Measurements from ENCODE around the gene NRK.
"Not testable (repeated sequence)": the region's sequence is repeated elsewhere in the genome, so short reads cannot be mapped to it uniquely, and the experiment has no call there.

NRK gene

DNA sequence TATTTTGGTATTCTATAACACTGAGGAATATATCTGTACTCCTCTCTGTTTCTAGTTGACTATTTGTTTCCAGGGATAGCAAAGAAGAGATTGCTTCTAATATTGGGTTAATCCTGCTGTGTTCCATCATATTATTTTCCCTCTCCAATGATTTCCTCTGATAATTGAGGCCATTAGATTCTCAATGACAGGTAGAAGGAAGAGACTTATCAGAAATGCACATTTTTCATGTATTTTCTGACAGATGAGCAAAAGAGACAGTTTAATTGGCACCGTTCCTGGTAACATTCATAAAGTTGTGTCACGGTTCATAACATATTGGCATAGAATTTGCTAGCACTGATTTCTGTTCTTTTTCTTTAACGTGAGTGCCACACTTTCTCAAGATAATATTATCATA lies 58.2 kb downstream of the NRK start:
- DNase-seq (ENCODE audit: low read depth) = no peak

DNA sequence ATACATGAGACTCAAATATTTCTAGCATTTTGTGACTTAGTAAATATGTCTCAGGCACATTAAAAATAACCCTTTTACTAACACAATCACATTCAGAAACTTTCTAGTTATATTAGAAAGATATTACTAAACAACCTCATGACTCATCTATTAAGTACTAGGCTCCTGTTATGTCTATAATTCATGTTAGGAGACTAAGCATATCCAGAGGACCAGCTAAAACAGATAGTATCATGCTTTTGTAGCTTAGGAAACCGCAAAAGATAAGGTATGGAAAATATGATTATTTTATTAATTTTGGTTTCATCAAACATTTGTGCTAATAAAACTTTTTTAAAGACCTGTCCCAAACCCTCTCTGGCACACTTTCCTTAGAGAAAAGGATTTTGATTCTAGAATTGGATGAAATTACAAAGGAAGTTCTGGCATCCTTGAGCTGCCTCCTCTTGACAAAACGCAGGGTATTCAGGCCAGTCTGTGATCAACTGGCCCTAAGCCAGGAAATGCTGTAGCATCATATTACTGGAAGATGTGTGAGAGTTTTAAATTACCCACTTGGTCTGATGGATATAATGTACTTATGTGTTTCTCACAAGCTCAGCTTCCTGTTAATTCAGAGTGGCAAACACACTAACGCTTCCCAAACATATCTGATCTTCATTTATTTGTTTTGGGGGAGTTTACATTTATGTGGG lies 60.4 kb downstream of the NRK start:
- no peak for DNase-seq (ENCODE audit: low read depth)

DNA sequence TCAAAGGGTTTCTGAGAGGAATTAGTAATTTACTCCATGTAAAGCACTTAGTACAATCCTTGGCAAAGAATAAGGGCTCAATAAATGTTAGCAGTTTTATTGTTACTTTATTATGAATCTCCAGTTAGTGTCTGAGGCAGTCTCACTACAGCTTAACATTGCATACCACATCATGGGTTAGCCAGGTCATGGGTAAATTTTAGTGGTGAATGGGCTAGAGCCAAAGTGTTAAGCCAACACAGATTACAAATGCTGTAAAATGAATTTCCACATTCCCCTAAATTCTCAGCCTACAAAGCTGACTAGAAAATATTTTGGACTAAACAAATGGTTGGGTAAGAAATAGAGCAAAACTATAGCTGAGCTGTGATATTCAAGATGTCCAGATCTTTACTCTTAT lies 72.4 kb downstream of the NRK start:
- no peak for DNase-seq (ENCODE audit: low read depth)

DNA sequence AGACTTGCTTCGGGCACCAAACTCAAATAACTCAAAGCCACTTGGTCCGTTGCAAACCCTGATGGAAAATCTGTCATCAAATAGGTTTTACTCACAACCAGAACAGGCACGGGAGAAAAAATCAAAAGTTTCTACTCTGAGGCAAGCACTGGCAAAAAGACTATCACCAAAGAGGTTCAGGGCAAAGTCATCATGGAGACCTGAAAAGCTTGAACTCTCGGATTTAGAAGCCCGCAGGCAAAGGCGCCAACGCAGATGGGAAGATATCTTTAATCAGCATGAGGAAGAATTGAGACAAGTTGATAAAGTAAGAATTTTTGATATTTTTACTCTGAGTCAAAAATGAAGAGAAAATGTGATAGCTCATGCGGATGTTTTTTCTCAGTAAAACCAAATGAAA lies 87.2 kb downstream of the NRK start:
- no peak for DNase-seq (ENCODE audit: low read depth)

DNA sequence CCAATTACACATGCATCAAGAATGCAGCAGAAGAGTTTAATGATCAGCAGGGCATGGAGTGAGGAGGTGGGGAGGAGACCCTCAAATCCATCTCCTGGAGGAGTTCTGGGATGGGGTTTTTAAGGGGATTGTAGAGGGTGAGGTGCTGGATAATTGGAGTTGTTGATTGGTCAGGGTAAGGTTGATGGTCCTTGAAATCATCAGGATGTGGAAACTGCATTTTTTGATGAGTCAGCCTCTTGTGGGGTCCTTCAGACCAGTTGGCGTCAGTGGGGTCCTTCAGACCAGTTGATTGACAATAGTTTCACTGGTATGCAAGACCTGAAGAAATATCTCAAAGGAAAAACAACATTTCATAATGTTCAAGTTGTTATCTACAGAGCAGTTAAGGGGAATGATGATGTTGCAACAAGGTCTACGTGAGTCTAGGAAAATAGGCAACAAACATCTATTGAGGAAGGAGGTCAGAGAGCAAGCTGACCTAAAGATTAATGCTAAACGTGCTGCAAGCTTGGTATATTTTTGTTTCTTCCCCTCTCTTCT lies 88.3 kb downstream of the NRK start:
- no peak for DNase-seq (ENCODE audit: low read depth)

DNA sequence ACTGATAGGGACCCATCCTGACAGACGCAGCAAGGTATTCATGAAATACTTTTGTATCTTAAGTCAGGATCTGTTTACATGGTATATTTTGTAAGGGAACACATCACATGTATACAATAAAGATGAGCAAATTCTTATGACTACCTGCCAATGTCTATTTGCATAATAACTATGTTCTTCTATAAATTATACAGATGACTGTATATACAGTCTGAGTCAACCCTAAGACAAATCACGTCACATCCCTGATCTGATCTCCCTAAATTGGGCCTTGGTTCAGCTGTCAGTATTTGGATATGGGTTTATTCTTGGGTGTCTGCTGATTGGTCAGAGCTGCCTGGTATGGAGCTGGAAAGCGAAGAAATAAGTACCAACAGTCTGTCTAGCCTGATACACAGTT lies 122.9 kb downstream of the NRK start:
- no peak for DNase-seq (ENCODE audit: low read depth)

DNA sequence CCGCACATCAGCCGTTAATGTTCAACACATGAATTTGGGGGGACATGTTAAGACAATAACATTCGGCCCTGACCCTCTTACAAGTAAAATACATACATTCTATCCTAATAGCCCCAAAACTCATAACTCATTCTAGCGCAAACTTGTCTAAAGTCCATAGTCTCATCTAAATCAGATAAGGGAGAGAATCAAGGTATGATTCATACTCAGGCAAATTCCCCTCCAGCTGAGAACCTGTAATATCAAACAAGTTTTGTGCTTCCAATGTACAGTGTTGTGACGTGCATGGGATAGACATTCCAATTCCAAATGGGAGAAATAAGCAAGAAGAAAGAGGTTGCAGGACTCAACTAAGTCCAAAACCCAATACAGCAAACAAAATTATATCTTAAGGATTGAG lies 147.1 kb downstream of the NRK start:
- DNase-seq (ENCODE audit: low read depth) = no peak

DNA sequence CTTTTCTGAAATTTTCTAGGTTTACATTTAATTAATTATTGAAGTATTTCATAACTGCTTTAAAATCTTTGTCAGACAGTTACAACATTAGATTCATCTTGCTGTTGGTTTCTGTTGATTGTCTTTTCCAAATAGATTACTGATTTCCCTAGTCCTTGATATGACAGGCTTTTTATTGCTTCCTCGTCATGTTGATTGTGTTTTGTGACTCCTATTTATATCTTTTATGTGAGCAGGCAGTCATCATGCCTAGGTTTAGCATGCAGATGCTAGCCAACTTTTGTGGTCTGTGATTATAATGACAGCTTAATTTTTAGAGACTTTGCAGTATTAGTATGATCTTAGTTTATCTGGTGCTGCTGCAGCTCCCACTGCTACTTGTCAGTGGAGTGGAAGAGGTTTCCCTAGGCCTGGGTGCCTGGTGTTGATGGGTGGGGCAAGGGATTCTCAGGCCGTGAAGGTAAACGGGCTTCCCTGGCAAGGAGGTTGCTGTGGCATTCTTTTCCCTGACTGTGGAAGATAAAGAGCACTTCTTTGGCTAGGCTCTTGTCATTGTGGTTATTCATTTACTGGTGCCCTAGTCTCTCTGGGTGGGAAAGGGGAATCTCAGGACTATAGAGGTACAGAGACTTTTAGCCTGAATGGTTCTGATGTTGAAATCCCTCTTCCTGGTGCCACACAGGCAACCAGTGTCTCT lies 150.5 kb downstream of the NRK start:
- no peak for DNase-seq (ENCODE audit: low read depth)

DNA sequence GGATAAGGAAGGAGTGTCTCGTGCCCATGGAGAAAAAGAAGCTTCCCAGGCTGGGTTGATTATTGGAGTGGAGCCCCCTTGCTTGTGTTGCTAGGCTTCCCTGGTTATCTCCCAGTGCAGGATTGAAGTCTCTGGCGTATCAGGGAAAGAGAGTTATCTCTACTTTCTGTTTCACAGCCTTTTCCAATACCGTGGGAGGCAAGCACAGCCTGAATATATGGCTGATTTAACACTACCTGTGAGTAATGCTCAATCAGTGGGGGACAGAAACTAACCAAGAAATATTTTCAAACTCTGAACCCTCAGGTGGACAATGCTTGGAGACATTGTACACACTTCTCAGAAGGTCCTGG lies 151.0 kb downstream of the NRK start:
- DNase-seq (ENCODE audit: low read depth) = no peak

DNA sequence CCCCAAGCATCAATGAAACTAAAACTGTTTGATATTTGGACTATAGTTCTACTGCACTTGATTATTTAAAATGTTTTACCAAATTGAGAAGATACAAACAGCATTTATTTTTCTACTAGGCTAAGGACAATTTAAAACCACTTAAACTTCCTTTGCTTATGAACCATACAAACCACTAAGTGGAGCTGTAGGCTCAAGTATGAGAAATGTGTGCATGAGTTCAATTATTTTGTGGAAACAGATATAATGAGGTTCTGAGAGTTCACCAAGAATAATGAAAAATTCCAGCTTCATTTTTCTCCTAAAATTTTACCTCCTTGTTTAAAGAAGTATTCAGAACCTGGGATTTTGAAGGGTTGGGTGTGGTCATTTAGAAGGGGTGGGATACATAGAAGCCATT lies 153.0 kb downstream of the NRK start:
- no peak for DNase-seq (ENCODE audit: low read depth)

DNA sequence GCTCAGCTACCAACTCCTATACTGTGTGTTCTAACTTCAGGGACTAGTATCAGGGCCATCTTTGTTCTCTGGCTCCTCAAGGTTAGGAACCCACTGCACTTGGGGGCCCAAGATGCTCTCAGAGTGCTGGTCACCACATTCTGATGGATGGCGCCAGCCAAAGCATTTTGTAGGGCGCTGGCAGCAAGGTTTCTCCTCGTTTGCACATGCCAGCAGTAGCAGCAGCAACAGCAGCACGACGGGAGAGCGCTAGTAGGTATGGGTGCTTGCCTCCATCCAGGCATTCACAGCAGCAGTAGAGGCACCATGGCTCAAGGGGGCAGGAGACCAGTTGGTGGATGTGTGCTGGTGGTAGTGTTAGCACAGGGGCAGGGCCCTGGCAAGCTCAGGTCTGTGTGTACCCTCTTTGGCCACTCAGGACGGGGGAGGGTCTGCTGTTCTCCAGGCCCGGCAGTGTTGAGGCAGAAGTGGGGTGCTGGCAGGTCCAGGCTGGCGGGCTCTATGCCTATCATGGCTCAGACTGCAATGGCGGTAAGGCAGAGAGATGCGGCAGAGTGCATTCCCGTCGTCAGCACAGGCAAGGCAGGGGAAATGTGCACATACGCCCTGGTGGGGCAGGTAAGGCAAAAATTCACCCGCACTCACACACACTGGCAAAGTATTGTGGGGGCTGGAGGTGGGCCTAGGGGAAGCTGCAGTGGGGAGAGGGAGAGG lies 159.6 kb downstream of the NRK start:
- no peak for DNase-seq (ENCODE audit: low read depth)

DNA sequence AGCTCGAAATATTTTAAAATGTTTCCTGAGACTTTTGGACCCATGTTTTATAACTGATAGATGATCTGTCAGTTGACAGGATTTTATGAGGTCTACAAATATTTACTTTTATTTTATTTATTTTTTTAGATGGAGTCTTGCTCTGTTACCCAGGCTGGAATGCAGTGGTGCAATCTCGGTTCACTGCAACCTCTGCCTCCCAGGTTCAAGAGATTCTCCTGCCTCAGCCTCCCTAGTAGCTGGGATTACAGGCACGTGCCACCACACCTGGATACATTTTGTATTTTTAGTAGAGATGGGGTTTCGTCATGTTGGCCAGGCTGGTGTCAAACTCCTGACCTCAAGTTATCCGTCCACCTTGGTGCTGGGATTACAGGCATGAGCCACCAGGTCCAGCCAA lies 166.1 kb downstream of the NRK start:
- DNase-seq (ENCODE audit: low read depth) = not testable (repeated sequence)

DNA sequence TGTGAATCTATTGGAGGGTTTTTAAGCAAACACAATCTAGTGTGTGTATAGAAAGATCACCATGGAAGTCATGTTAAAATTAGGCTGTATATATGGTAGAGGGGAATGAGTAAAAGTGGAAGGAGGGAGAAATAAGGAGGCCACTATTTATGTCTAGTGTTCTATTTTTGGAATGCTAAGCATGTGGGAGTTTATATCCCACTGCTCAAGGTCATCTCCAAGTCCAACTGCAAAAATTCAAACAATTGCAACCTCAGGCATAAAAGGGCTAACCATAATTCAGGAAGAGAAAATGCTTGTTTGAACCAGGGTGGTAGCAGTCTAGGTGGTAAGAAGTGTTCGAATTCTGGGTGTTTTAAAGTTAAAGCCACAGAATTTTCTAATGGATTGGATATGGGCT lies 177.0 kb downstream of the NRK start:
- DNase-seq (ENCODE audit: low read depth) = no peak

DNA sequence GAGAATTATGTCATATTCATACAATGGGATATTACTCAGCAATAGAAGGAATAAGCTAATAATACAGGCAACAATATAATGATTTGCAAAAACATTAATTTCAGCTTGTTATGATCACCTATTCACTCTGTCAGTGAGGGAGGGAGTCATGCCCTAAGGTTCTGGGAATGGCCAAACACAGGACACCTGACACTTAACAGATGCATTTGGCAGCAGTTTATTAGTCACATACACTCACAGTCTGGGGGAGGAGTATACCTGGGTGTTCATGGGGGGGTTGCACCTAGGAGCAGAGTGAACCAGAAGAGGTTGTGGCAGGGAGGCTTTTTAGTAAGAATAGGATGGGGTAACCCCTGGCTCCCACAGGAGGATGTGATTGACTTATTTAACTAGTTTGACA lies 177.9 kb downstream of the NRK start:
- no peak for DNase-seq (ENCODE audit: low read depth)

DNA sequence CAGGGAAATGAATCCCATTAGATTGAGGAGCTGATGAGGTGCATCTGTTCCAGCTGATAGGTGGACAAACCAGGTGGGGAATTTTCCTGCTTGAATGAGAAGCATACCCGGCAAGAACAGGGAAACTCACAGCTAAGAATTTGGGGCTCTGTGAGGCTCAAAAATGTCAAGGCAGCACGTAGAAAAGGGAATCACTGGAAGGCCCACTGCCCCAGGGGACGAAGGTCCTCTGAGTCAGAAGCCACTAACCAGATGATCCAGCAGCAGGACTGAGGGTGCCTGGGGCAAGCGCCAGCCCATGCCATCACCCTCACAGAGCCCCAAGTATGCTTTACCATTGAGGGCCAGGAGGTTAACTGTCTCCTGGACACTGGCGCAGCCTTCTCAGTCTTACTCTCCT lies 178.3 kb downstream of the NRK start:
- not testable (repeated sequence) for DNase-seq (ENCODE audit: low read depth)

DNA sequence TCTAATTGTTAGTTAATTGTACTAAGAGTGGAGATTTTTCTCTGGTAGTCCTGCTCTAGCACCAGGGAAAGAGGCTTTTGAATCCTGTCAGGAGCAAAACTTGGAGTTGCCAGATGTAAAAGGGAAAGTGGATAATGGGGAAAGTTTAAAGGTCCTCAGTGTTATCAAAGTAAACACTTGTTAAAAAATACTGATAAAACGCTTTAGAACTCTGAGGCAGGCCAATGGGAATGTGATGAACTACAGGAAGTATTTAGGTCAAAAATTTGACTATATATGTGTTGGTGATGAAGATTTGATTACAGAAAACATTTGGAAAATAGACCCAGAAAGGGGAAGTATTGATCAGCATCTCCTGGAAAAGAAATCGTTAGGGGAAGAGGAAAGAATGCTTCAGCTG lies 183.3 kb downstream of the NRK start:
- no peak for DNase-seq (ENCODE audit: low read depth)

DNA sequence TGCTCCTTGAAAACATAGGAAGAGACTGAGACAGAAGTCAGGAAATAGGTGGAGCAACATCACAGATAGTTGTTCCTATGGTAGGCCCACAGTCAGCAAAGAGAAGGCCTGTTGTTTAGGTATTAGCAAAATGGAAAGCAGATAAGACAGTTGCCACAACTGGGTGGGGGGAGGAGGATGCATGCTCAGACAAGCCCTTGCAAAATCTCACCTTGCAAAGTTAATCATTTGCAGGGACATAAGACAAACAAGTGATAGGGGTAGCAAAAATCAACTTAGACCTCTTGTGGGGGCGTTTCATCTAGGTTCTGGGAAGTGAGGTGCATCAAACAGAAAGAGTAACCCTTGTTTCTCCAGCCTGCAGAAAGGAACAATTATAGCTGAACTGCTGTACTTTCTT lies 185.5 kb downstream of the NRK start:
- DNase-seq (ENCODE audit: low read depth) = no peak
